GM21360 (cell line): ENCODE measurements around the gene EVL.

ENCODE experiments used
- ATAC-seq: cut with Tn5 transposase; IDR thresholded peaks from one replicate; pipeline ENCODE4 v1.9.1; 2021; ENCODE audit warnings: mild to moderate bottlenecking, moderate library complexity; ENCODE audit not compliant: unreplicated experiment

EVL gene

GRCh38 chr14:100122481-100123223, 57.4 kb downstream of the EVL start:
- no peak for ATAC-seq

GRCh38 chr14:100123618-100124017, 58.4 kb downstream of the EVL start:
- ATAC-seq, result no peak

GRCh38 chr14:100124551-100125088, 59.4 kb downstream of the EVL start:
- ATAC-seq, result no peak

DNA sequence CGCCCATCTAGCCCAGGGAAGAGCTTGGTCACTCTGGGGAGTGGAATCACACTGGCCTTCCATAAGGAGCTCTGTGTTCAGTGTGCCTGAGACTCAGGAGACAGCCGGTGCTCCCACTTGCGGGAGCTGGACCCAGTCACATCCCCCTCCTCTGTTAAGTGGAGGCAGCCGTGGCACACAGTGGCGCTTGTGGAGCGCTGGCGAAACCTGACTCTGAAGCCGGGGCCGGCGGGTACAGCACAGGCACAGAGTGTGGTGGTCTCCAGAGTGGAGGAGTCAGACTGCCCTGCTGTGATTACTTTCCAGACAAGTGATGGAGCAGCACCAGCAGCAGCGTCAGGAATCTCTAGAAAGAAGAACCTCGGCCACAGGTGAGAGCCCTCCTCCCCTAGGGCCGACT, 61.2 kb downstream of the EVL start:
- ATAC-seq, result no peak

DNA sequence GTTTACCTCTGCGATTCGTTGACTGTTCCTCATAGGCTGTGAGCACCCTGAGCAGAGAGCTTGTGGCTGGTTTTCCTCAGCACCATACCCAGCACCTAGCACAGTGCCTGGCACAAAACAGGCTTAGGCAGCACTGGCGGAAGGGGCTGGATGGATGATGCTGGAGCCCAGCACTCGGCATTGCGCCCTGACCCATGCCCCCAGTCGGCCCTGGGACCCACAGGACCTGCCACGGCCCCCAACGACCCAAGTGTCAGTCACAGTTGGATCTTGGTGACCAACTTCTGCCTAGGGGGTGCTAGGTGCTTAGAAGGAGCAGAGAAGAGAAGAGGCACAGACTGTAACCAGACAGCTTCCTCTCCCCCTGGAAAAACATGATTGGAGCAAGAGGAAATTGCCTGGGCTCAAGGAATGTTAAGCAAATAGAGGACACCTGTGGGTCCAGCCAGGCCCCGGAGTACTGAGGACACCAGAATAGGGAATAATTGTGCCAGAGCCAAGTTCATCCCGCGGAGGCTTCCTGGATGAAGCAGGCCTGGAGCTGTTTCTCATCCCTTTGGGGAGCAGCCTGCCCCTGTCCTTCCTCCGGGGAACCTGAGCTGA, 62.7 kb downstream of the EVL start:
- no peak for ATAC-seq

DNA sequence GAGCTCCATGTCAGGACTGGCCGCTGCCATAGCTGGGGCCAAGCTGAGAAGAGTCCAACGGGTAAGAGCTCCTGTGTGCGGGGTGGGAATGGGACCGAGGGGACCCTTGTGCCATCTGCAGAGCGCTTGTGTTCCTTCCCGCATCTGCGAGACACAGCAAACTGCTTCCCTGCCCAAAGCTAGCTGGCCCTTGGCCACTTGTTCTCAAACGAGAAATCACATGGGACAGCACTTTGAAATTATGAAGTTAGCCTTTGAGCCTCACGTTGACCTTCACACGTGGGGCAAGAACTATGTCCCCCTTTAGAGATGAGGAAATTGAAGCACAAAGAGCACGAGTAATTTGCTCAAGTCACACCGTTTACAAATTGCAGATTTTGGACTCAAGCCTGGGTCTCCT, 63.5 kb downstream of the EVL start:
- ATAC-seq, result no peak

DNA sequence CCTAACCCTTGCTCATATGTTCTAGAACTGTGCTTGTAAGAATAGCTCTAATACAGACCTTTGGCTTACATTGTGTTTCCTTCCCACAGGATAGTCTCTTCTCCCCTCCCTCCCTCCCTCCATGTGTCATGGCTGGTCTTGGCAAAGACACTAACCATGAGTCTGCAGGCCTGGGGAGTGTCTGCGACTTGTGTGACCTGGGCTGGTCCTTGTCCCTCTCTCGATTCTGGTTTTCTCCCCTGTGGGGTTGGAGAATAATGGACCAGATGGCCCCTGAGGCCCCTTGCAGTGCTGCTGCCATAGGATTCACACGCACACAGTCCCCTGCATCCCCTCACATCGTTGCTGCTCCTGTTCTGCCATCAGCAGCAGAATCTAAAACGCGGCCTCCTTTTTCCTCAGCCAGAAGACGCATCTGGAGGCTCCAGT, 64.0 kb downstream of the EVL start:
- ATAC-seq, result no peak

DNA sequence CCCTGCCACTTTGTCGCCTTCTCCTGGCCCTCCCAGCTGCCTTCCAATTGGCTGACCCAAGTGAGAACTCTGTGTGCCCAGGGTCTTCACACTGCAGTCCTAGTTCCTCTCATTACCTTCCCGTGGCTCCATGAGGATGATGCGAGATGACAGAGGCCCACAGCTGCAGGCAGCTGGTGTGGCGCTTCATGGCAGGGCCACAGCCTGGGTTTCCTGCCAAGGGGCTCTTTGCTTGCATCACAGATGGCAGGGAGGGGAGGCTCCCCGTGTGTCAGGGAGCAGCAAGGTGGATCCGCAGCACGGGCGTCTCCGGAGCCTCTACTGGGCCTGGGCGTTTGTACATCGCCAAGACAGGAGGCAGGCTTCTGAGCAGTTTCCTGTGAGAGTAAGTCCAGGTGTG, 65.3 kb downstream of the EVL start:
- ATAC-seq, result no peak

DNA sequence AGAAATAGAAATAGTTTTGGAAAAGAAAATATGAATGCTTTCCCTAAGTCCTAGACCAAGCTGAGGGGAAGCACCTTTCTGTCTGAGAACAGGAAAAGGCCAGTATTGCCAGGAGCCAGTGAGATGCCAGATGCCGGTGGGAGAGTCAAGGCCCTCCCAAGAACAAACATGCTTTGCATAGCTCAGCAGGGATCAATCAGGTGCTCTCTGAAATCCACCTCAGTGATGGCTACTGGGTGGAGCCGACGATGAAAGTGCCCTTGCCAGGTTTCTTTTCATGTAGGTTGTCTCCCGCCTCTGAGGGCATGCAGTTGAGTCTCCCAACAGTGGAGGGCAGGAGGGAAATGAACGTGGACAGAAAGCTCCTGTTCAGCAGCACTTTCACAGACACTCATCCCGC, 66.0 kb downstream of the EVL start:
- ATAC-seq, result no peak

DNA sequence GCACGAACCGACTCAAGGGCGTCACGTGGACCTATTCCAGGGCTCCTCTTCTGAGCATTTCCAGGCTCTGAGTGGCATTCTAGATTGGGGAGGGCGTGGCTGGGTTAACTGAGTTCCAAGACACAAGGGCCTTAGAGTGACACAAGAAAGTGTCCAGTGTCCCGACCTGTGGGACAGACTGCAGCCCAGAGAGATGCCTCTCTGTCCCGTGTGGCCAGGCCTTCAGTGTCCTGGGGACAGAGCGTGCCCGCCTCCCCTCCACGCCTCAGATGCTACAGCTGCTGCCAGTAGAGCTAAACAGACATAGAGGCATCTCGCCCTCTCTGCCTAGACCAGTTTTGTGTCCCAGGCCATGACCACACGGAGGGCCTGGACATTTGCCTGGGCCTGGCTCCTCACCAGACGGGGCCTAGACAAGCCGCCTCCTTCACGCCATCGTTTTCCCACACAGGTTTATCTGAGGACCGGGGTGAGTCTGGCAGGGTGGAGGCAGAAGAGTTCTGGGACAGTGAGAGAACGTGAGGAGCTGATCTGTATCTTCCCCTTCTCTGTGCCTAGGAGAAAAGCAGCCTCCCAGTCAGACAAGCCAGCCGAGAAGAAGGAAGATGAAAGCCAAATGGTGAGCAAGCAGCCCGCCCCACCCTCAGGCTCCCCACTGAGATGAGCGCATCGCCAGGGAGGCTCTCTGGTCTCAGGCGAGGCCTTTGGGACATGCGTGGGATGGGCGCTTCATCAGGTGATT, 67.1 kb downstream of the EVL start:
- ATAC-seq, result no peak

DNA sequence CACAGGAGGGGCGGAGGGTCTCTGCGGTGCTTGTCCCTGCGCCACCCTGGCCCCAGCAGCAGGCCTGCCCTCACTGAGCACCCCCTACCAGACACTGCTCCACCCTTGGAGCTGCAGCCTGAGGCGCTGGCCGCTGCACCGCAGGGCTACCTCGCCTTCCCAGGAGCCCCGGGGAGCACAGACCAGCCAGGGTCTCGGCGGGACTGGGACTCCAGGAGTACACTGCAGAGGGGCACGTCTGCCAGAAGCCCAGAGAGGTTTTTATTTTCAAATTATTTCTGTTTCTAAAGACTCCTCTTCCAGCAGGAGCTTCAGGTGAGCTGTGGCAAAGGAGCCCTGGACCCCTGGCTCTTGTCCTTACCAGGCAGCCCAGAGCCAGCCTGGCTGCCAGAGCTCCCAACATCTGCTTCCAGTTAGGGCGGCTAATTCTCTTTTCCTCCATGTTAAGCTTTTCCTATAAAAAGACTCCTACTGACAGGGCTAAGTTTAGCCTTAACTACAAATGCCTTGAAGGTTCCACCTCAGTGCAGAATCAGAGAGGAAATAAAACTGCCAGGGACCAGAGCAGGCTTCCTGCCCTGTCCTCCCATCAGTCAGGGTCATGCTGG, 67.8 kb downstream of the EVL start:
- ATAC-seq, result no peak

DNA sequence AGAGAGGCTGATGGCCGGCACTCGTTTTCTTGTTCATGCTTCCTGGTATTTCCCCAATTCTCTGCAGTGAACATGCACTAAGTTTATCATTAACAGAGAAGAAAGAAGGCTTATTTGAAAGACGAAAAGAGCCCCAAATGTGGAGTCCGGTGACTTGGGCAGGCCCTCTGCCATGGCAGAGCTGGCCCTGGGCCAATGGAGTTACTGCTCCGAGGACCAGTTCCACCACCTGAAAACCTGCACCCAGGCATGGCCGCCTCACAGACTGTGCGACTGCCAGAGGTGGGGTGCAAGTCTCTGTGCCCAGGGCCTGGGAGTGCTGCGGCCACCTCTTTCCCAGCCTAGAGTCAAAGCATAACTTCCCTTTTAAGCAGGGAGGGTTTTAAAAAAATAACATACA, 69.4 kb downstream of the EVL start:
- ATAC-seq, result no peak

GRCh38 chr14:100135073-100135472, 69.9 kb downstream of the EVL start:
- ATAC-seq, result no peak

DNA sequence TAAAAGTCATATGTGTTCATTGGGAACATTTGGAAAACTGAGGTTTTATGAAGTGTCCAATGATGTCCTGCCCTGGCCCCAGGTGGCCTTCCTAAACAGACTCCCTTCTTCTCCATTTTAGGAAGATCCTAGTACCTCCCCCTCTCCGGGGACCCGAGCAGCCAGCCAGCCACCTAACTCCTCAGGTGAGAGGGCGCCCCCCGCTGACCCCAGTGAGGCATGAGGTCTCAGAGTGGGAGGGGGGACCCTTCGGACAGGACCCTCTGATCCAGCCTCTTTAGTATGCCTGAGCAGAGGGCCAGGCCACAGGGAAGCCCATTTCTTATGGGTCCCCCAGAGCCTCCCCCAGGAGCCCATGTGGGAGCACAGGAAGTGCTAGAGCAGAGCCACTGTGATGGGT, 70.6 kb downstream of the EVL start:
- ATAC-seq, result no peak

DNA sequence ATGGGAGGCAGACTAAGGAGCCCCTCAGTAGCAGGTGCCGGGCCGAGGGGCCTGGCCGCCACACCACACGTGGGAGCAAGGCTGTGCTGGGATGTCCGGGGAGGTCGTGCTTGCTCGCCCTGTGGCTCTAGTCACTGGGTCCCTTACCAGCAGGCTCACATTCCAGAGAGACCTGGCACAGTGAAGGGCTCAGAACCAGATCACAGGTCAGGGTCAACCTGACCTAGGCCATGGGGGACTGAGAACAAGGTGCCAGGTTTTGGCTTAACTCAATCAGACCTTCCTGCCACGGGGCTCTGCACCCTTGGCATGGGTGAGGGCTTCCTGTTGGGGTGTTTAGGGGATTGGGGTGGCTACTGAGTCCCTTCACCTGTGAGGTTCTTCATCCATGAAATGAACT, 72.0 kb downstream of the EVL start:
- no peak for ATAC-seq

- ATAC-seq, result no peak
Observed at GRCh38 chr14:100138082-100138787, 73.0 kb downstream of the EVL start.

DNA sequence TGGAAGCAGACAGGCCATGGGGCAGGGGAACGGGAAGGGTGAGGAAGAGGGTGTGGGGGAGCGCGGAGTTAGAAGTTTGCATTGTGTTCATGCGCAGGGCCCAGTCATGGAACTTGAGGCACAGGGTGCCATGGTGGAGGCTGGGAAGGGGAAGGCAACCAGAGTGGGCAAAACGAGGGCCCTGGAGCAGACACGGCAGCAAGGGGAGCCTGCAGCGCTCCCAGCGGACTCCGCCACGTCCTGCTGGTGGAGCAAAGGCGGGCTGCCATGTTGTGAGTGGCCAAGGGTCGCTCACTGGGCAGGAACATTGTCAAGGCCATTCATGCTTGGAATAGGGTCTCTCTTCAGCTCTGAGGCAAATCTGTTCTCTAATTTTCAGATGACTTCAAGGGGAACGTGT, 73.7 kb downstream of the EVL start:
- no peak for ATAC-seq

DNA sequence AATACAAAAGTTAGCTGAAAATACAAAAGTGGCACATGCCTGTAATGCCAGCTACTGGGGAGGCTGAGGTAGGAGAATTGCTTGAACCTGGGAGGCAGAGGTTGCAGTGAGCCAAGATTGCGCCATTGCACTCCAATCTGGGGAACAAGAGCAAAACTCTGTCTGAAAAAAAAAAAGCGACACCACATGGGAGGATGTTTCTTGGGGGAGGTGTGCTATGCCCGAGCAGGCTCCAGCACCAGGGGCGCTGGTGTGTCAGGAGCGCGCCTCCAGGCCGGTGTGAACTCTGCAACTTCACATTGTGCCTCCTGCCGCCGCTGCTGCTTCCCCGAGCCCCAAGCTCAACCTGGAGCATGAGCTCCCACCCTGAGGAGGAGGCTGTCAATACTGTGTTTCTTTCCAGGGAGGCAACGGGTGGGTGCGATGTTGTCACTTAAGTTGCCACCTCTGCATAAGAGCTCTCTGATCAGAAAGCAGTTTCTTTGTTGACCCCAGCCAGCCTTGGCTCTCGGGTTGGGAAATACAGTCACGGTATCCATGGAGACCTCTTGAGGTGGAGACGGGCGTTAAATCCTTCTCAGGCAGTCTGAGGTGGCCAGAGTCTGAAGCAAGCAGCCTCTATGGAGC, 75.3 kb downstream of the EVL start:
- no peak for ATAC-seq

DNA sequence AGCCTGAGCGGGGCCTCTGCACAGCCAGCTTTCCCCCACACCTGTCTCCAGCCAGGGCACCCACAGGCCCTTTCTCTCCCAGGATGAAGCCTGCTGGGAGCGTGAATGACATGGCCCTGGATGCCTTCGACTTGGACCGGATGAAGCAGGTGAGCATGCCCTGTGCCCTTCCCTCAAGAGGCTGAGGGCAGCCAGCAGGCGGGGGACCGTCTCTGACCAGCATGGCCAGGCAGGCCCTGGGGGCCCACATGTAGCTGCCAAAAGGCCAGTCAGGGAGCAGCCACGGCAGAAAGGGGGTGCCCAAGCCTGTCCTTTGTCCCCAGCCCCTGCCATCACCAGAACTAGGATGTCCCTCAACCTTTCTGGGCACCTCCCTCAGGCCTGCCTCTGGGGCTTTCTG, 75.9 kb downstream of the EVL start:
- no peak for ATAC-seq
